Testis (tissue), 3 donors: Measurements from ENCODE around the gene KLK10. TPM values are rescaled to one million over a fixed set of nuclear protein-coding genes. Genes with fewer than 3 reads are reported as not detected.

Experiments
- DNase-seq: peaks from one replicate; pipeline ENCODE4 v3.0.0-alpha.2; 2019
- H3K27ac ChIP-seq, 2 donors: fragments of 200-600 bp; sonication (generic); one replicate each; pipeline ENCODE4 v1.5.1; 2019
- H3K27me3 ChIP-seq: fragments of 200-600 bp; sonication (generic); one replicate; pipeline ENCODE4 v1.5.1; 2019
- H3K36me3 ChIP-seq: fragments of 200-600 bp; sonication (generic); one replicate; pipeline ENCODE4 v1.5.1; 2017; ENCODE audit warnings: low read depth; ENCODE audit errors: missing control alignments
- H3K4me1 ChIP-seq: fragments of 200-600 bp; sonication (generic); one replicate; pipeline ENCODE4 v1.5.1; 2019
- H3K4me3 ChIP-seq, 2 donors: fragments of 200-600 bp; sonication (generic); one replicate each; pipeline ENCODE4 v1.5.1; 2017 to 2019
- H3K9me3 ChIP-seq: fragments of 200-600 bp; sonication (generic); one replicate; pipeline ENCODE4 v1.5.1; 2017
- CTCF ChIP-seq, 3 experiments: fragments of 450-650 bp in 2 of 3; fragments of 200-600 bp in 1 of 3; sonication (generic) in 1 of 3; IDR thresholded peaks; one replicate each; pipeline ENCODE4 v1.5.1; 2016 to 2019; ENCODE audit warnings: antibody characterized with exemption in 3 of 3, mild to moderate bottlenecking in 2 of 3, moderate library complexity in 1 of 3
- POLR2A ChIP-seq: fragments of 450-650 bp; IDR thresholded peaks from one replicate; pipeline ENCODE4 v1.6.1; 2017; ENCODE audit warnings: antibody characterized with exemption, mild to moderate bottlenecking, moderate library complexity
- WGBS, 2 donors: methylation state at CpG; one replicate each; pipeline ENCODE4 v1.1.5; 2018; 5-methylcytosine and 5-hydroxymethylcytosine counted together
- intact Hi-C: fragments of 100-400 bp; cut with DNase I; formaldehyde crosslinking; loops from one replicate; pipeline ENCODE4 v1.15.1; 2023; ENCODE audit warnings: low total_unique reads
- polyA plus RNA-seq: library from polyadenylated mRNA; stranded (reverse); fragments of 350-450 nt; fragmentation: Illumina TruSeq; extraction: RNeasy Lipid Tissue Mini Kit (QIAGEN cat#74804); gene quantifications from one replicate; pipeline ENCODE4 v1.2.3, GENCODE V29; 2014; ENCODE audit warnings: low read depth, low replicate concordance; ENCODE audit not compliant: insufficient read depth
- total RNA-seq, 2 donors: library from RNA; depleted of rRNA; stranded (reverse); fragments of >200 nt; gene quantifications; one replicate each; pipeline ENCODE4 v1.2.3, GENCODE V29; 2016

Gene KLK10
- total and polyA plus RNA-seq, 3 donors from 2014 or later = 9.2 to 15.7 (median 15.6) TPM

DNA sequence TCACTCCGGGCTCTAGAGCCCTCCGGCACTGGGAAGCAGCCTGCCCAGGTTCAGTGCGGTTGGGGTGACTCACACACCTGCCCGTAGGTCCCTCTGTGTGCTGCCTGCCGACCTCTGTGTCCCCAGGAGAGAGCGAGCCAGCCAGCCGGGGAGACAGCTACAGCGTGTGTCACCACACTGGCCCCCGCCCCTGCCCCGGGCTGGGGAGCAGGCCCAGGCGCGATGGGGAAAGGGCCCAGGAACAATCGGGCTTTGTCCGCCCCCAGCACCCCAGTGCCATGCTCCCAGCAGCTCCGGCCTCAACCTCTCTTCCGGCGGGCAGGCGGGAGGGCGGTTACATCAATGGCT lies 50.1 kb downstream of the KLK10 start, which contains the start of gene KLK6:
TSS of gene KLK6 (minus strand) at position 179 of the 348 bp plus-strand sequence. CDS start 1,487 bp downstream, outside the sequence.
- TF ChIP-seq POLR2A = no peak
- TF ChIP-seq CTCF (IDR thresholded peaks at IDR 0.05) = no peak
- DNase-seq = no peak
- H3K27me3 ChIP-seq = no peaks in the 10 kb centered on the region
- no peak within 1 kb of the TSS for H3K4me3 ChIP-seq
- WGBS, 2 donors = 85 to 92% methylated on average over 18 to 19 of the region's 19 CpGs
- H3K9me3 ChIP-seq = no peaks in the 10 kb centered on the region
- H3K4me1 ChIP-seq = peaks cover 7% of the 10 kb centered on the region
- no peaks in the 10 kb centered on the region for H3K36me3 ChIP-seq
- intact Hi-C loops = no loop called here
- H3K27ac ChIP-seq = no peak within 1 kb of the TSS

DNA sequence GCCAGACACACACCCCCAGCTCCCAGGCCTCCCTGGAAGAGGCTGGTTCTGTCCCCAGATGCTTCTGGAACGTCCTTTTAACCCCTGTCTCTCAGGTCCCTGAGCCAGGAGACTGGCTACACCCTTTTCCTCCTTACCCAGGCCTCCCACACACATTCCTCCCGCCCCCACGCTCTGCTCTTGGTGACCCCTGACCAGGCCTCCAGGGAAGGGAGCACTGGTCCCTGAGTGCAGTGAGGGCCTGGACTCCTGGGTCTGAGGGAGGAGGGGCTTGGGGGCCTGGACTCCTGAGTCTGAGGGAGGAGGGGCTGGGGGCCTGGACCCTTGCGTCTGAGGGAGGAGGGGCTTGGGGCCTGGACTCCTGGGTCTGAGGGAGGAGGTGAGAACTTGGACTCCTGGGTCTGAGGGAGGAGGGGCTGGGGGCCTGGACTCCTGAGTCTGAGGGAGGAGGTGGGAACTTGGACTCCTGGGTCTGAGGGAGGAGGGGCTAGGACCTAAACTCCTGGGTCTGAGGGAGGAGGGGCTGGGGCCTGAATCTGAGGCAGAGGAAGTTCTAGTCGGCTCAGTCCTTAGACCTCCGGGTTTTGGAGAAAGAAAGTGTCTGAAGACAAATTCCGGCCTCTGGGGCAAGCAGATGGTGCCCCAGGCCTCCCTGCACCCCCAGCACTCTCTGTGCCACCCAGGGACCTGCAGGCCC lies 50.6 kb downstream of the KLK10 start:
- no peak for DNase-seq
- Histone ChIP-seq H3K36me3 (no peaks in the 10 kb centered on the region), H3K27me3 (no peaks in the 10 kb centered on the region), H3K4me1 (peaks cover 7% of the 10 kb centered on the region), H3K27ac (no peak overlapping the region), H3K4me3 (no peak overlapping the region), H3K9me3 (no peaks in the 10 kb centered on the region)
- intact Hi-C loops = no loop called here
- no peak for TF ChIP-seq CTCF (IDR thresholded peaks at IDR 0.05)
- no peak for TF ChIP-seq POLR2A
- 45 to 46% methylated on average over 7 of the region's 7 CpGs for WGBS, 2 donors

- no peak overlapping the region for H3K4me3 ChIP-seq
- TF ChIP-seq POLR2A = no peak
- no peak for TF ChIP-seq CTCF (IDR thresholded peaks at IDR 0.05)
- no peaks in the 10 kb centered on the region for H3K27me3 ChIP-seq
Measured at GRCh38 chr19:50967929-50968715, 51.4 kb downstream of the KLK10 start.

GRCh38 chr19:50964266-50964665 lies 55.2 kb downstream of the KLK10 start:
- no peaks in the 10 kb centered on the region for H3K27me3 ChIP-seq
- DNase-seq = no peak
- no peak overlapping the region for H3K4me3 ChIP-seq
- H3K36me3 ChIP-seq = no peaks in the 10 kb centered on the region
- 86 to 90% methylated on average over 3 of the region's 3 CpGs for WGBS, 2 donors
- H3K27ac ChIP-seq = no peak overlapping the region
- no peaks in the 10 kb centered on the region for H3K9me3 ChIP-seq
- H3K4me1 ChIP-seq = peaks cover 7% of the 10 kb centered on the region
- intact Hi-C loops = no loop called here
- no peak for TF ChIP-seq POLR2A
- no peak for TF ChIP-seq CTCF (IDR thresholded peaks at IDR 0.05)

More at GRCh38 chr19:50967929-50968715, 51.4 kb downstream of the KLK10 start:
- Histone ChIP-seq H3K27ac (no peak overlapping the region), H3K36me3 (no peaks in the 10 kb centered on the region), H3K4me1 (peaks cover 7% of the 10 kb centered on the region), H3K9me3 (no peaks in the 10 kb centered on the region)
- intact Hi-C loops = no loop called here
- 47 to 55% methylated on average over 15 to 20 of the region's 20 CpGs for WGBS, 2 donors
- no peak for DNase-seq
